Keratinocyte (primary cell): ENCODE measurements around the gene SIN3A.

Experiments used
- EZH2 ChIP-seq: IDR thresholded peaks from one replicate; pipeline ENCODE4 v1.6.1; 2012; ENCODE audit warnings: inconsistent platforms, mild to moderate bottlenecking, low read length, moderate library complexity
- TF ChIP-seq, protein P1 (sequence below), 3 experiments: IDR thresholded peaks in 1 of 3; conservative IDR thresholded peaks in 1 of 3; optimal IDR thresholded peaks in 1 of 3; 2 replicates in 2 of 3; 3 replicates in 1 of 3; pipeline versions ENCODE3 to v1.5.1; 2011; ENCODE audit warnings: low read length in 3 of 3, mild to moderate bottlenecking in 3 of 3, moderate library complexity in 2 of 3, control low read depth in 1 of 3, inconsistent platforms in 1 of 3; ENCODE audit not compliant: insufficient read depth in 2 of 3; ENCODE audit errors: extremely low read depth in 1 of 3

DNA sequence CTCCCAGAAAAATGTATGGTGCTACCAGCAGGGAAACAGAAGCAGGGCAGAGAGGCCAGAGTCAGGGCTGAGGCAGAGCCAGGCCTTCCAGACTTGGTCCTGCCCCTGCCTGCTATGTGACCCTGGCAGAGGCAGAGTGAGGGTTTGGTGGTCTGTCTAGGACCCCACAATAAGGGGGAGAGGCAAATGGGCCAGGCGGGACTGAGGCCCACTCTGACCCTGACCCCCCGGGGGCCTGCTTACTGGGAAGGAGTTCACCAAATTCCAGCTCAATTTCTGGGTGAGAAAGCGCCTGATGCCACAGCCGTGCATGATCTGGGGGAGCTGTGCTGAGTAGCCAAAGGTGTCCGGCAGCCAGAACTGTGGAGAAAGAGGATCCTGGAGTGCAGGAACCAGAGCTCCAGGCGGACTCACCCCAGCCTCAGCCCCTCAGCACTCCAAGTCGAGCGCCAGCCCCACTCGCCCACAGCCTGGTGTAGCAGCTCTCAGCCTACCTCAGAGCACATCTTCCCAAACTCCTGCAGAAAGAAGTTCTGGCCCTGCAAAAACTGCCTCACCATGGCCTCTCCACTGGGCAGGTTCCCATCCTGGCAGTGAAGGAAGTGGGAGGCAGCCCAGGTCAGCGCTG is 90.0 kb downstream of the SIN3A start:
- TF ChIP-seq, protein P1, sequence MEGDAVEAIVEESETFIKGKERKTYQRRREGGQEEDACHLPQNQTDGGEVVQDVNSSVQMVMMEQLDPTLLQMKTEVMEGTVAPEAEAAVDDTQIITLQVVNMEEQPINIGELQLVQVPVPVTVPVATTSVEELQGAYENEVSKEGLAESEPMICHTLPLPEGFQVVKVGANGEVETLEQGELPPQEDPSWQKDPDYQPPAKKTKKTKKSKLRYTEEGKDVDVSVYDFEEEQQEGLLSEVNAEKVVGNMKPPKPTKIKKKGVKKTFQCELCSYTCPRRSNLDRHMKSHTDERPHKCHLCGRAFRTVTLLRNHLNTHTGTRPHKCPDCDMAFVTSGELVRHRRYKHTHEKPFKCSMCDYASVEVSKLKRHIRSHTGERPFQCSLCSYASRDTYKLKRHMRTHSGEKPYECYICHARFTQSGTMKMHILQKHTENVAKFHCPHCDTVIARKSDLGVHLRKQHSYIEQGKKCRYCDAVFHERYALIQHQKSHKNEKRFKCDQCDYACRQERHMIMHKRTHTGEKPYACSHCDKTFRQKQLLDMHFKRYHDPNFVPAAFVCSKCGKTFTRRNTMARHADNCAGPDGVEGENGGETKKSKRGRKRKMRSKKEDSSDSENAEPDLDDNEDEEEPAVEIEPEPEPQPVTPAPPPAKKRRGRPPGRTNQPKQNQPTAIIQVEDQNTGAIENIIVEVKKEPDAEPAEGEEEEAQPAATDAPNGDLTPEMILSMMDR (optimal IDR thresholded peaks at IDR 0.05 in 1 of 3, IDR thresholded peaks at IDR 0.05 in 1 of 3, conservative IDR thresholded peaks at IDR 0.05 in 1 of 3; ENCODE audit: extremely low read depth in 1 of 3, insufficient read depth in 2 of 3, low read length in 3 of 3): no peak
- no peak for TF ChIP-seq EZH2
